Heart left ventricle (tissue), 13 donors: ENCODE results near the gene TMEM94.

Source experiments
- POLR2A ChIP-seq, 2 donors: fragments of 450-650 bp; IDR thresholded peaks; one replicate each; pipeline ENCODE4 v1.6.1; 2017; ENCODE audit warnings: antibody characterized with exemption in 2 of 2, mild to moderate bottlenecking in 2 of 2, moderate library complexity in 2 of 2
- TF ChIP-seq, protein P1 (sequence below), 12 donors: fragments of 200-600 bp; sonication (generic) in 4 of 12; IDR thresholded peaks; one replicate each; pipeline versions ENCODE4 v1.5.0 to v1.8.0; 2018 to 2022; ENCODE audit warnings: antibody characterized with exemption in 12 of 12, mild to moderate bottlenecking in 5 of 12
- donor health status: ischemic (EF 13 %, LVEDD 7.1; RV severe dilation, severe dysfunction).
- donor health status: DM: no; HTN: yes; CAD: no.
- donor health status: DM: no; HTN: no; CAD: no.
- donor health status: ischemic (EF 25% LVEDD 6.9; RV normal size, moderate dysfunction).
- donor health status: ischemic (EF 25% LVEDD 5.7; RV mildly dilated, moderate dysfunction).
- donor health status: ischemic (EF 35%, LVEDD 5.7; RV mildly dilated, moderate dysfunction).
- donor health status: nonischemic (EF 11% LVEDD 7.7; RV severe dilation, severe dysfunction).
- donor health status: DM: yes; HTN: yes; CAD: no.
- donor health status: PGD.
- donor health status: ischemic (EF 29% LVEDD 5.4; RV normal size, mild dysfunction).
- donor health status: nonischemic (EF 23%, LVEDD 6.1; RV moderate dilation, normal function).

DNA sequence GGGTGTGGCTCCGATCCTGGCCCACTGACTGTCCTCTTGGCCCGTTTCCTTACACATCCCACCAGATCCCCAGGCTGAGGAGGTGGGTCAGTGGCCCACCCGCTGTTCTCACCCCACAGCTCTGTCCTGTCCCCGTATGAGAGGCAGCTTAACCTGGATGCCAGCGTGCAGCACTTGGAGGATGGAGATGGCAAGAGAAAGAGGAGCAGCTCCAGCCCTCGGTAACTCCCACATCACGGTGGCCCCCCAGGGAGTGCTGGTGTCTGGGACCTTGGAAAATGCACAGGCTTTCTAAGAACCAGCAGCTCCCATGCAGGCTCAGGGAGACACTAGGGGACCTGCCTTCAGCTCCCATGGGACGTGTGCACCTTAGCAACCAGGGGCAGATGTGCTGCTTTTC, 64.9 kb downstream of the TMEM94 start:
- TF ChIP-seq, protein P1, sequence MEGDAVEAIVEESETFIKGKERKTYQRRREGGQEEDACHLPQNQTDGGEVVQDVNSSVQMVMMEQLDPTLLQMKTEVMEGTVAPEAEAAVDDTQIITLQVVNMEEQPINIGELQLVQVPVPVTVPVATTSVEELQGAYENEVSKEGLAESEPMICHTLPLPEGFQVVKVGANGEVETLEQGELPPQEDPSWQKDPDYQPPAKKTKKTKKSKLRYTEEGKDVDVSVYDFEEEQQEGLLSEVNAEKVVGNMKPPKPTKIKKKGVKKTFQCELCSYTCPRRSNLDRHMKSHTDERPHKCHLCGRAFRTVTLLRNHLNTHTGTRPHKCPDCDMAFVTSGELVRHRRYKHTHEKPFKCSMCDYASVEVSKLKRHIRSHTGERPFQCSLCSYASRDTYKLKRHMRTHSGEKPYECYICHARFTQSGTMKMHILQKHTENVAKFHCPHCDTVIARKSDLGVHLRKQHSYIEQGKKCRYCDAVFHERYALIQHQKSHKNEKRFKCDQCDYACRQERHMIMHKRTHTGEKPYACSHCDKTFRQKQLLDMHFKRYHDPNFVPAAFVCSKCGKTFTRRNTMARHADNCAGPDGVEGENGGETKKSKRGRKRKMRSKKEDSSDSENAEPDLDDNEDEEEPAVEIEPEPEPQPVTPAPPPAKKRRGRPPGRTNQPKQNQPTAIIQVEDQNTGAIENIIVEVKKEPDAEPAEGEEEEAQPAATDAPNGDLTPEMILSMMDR (IDR thresholded peaks at IDR 0.05), result no peak
- TF ChIP-seq POLR2A (IDR thresholded peaks at IDR 0.05), result no peak
